ENCODE results near the gene S100A14.
A peak's percentile ranks its signal among the peaks of the same experiment; 100 is the strongest.

GRCh38 chr1:153652805-153653500 lies 36.8 kb upstream of the S100A14 start:
- no peak for TF ChIP-seq CTCF (IDR thresholded peaks at IDR 0.05)
- no peak for TF ChIP-seq RXRA (IDR thresholded peaks at IDR 0.05; ENCODE audit: borderline replicate concordance, low read depth)
- TF ChIP-seq FOXJ3 (CRISPR knock-in tag; IDR thresholded peaks at IDR 0.05) = no peak
- no peak for TF ChIP-seq RAD21 (IDR thresholded peaks at IDR 0.05; ENCODE audit: low read length)
- no peak for TF ChIP-seq GABPA (IDR thresholded peaks at IDR 0.05; ENCODE audit: low read depth)
- no peak for TF ChIP-seq POLR2AphosphoS5 (IDR thresholded peaks at IDR 0.05; ENCODE audit: low read depth, low read length)
- no peak for TF ChIP-seq MXI1 (IDR thresholded peaks at IDR 0.05; ENCODE audit: low read depth, low read length)
- no peak for TF ChIP-seq EP300 (IDR thresholded peaks at IDR 0.05; ENCODE audit: borderline replicate concordance in 1 of 2, low read depth in 1 of 2, low read length in 1 of 2)
- TF ChIP-seq NFIC (IDR thresholded peaks at IDR 0.05; ENCODE audit: borderline replicate concordance) = no peak
- no peak for TF ChIP-seq REST (IDR thresholded peaks at IDR 0.05; ENCODE audit: low read depth, low read length)
- TF ChIP-seq MAX (IDR thresholded peaks at IDR 0.05; ENCODE audit: low read depth) = no peak
- no peak for TF ChIP-seq SIN3A (IDR thresholded peaks at IDR 0.05; ENCODE audit: borderline replicate concordance, low read depth, low read length)
- TF ChIP-seq FOSL2 (IDR thresholded peaks at IDR 0.05; ENCODE audit: borderline replicate concordance, low read depth) = peak; percentile 20; the same call in 1 of the 2 replicates
- no peak for TF ChIP-seq EZH2phosphoT487 (IDR thresholded peaks at IDR 0.05; ENCODE audit: borderline replicate concordance, low read depth)

All from SK-N-SH (cell line).